Endothelial cell of umbilical vein (primary cell): Measurements from ENCODE around the gene PACSIN2. TPM values are rescaled to one million over a fixed set of nuclear protein-coding genes. Genes with fewer than 3 reads are reported as not detected.

Experiments
- BruUV-seq: library from RNA; stranded (reverse); fragments of 400-500 nt; replicated peaks from 2 replicates; lab custom pipeline; 2021; lab: Mats Ljungman, UMichigan
- CTCF ChIA-PET: fragments of 300-600, 350-600 bp; sonication (Branson Sonifier 250); formaldehyde crosslinking; loops from one replicate; lab custom pipeline; 2021; ENCODE audit warnings: antibody characterized with exemption, inconsistent platforms; lab: Charles Lee
- POLR2A ChIA-PET: fragments of 300-600, 350-600 bp; sonication (Branson Sonifier 250); formaldehyde crosslinking; loops from one replicate; lab custom pipeline; 2021; ENCODE audit warnings: antibody characterized with exemption, inconsistent platforms; lab: Charles Lee
- DNase-seq: peaks from one replicate; pipeline ENCODE4 v3.0.0-alpha.2; 2011; ENCODE audit warnings: low read depth, low spot score
- FAIRE-seq: peaks from 2 replicates; lab custom pipeline; 2011; peaks lifted over from hg19 to GRCh38; lab: Jason Lieb, UNC
- H2AFZ ChIP-seq: 2 replicates; pipeline ENCODE4 v1.6.0; 2012; ENCODE audit warnings: low read depth, low read length, control low read depth, inconsistent platforms
- H3K27ac ChIP-seq: 2 replicates; pipeline ENCODE4 v1.5.1; 2011; ENCODE audit warnings: low read depth, mild to moderate bottlenecking, control low read depth, low read length, moderate library complexity; ENCODE audit not compliant: insufficient read depth
- H3K27me3 ChIP-seq, 2 experiments: 2 replicates each; pipeline versions ENCODE4 v1.6.0 to v1.6.1; 2011; ENCODE audit warnings: low read length in 2 of 2, mixed read lengths in 1 of 2; ENCODE audit not compliant: control insufficient read depth in 2 of 2, insufficient read depth in 2 of 2
- H3K36me3 ChIP-seq, 2 experiments: 2 replicates in 1 of 2; 3 replicates in 1 of 2; pipeline ENCODE4 v1.5.1; 2011; ENCODE audit warnings: low read length in 2 of 2, mild to moderate bottlenecking in 1 of 2, moderate library complexity in 1 of 2; ENCODE audit not compliant: control insufficient read depth in 2 of 2, insufficient read depth in 2 of 2; ENCODE audit errors: extremely low read depth in 1 of 2
- H3K4me1 ChIP-seq: 3 replicates; pipeline ENCODE4 v1.5.1; 2011; ENCODE audit warnings: mild to moderate bottlenecking, low read length; ENCODE audit not compliant: control insufficient read depth, insufficient read depth; ENCODE audit errors: extremely low read depth
- H3K4me2 ChIP-seq: 2 replicates; pipeline ENCODE4 v1.6.1; 2011; ENCODE audit warnings: low read length, control low read depth, mixed read lengths; ENCODE audit not compliant: insufficient read depth
- H3K4me3 ChIP-seq, 3 experiments: fragments of 200-600 bp in 1 of 3; sonication (generic), shearing (Covaris generic) in 1 of 3; replicated peaks in 1 of 3; 2 replicates each; pipeline ENCODE4 v1.5.1; 2011 to 2016; ENCODE audit warnings: control low read depth in 3 of 3, low read length in 3 of 3, mild to moderate bottlenecking in 2 of 3, inconsistent platforms in 1 of 3, low read depth in 1 of 3, moderate library complexity in 1 of 3; ENCODE audit not compliant: insufficient read depth in 1 of 3
- H3K79me2 ChIP-seq: 2 replicates; pipeline ENCODE4 v1.6.0; 2012; ENCODE audit warnings: low read length, inconsistent platforms; ENCODE audit not compliant: control insufficient read depth, insufficient read depth
- H3K9ac ChIP-seq: replicated peaks from 2 replicates; pipeline ENCODE3; 2011; ENCODE audit warnings: low read length, control low read depth; ENCODE audit not compliant: insufficient read depth; ENCODE audit errors: extremely low read depth
- H3K9me1 ChIP-seq: replicated peaks from 3 replicates; pipeline ENCODE4 v1.6.0; 2011; ENCODE audit warnings: mild to moderate bottlenecking, low read length; ENCODE audit not compliant: control insufficient read depth, insufficient read depth; ENCODE audit errors: extremely low read depth
- H3K9me3 ChIP-seq: replicated peaks from 2 replicates; pipeline ENCODE4 v1.5.1; 2012; ENCODE audit warnings: low read length, inconsistent platforms; ENCODE audit not compliant: control insufficient read depth, insufficient read depth
- H4K20me1 ChIP-seq: replicated peaks from 2 replicates; pipeline ENCODE3; 2011; ENCODE audit warnings: mild to moderate bottlenecking, low read length; ENCODE audit not compliant: control insufficient read depth, insufficient read depth; ENCODE audit errors: extremely low read depth
- EZH2 ChIP-seq: IDR thresholded peaks from 2 replicates; pipeline ENCODE4 v1.6.1; 2012; ENCODE audit warnings: borderline replicate concordance, low read depth, mild to moderate bottlenecking, moderate library complexity, low read length, inconsistent platforms; ENCODE audit not compliant: severe bottlenecking
- FOS ChIP-seq: IDR thresholded peaks from 2 replicates; pipeline ENCODE4 v1.6.1; 2011; ENCODE audit warnings: mild to moderate bottlenecking, low read length, moderate library complexity, borderline replicate concordance; ENCODE audit not compliant: insufficient read depth
- GATA2 ChIP-seq: IDR thresholded peaks from 2 replicates; pipeline ENCODE4 v1.7.0; 2011; ENCODE audit warnings: low read depth, mild to moderate bottlenecking, moderate library complexity, mixed read lengths, low read length; ENCODE audit not compliant: insufficient read length, insufficient read depth
- JUN ChIP-seq: IDR thresholded peaks from 2 replicates; pipeline ENCODE4 v1.6.1; 2011; ENCODE audit warnings: borderline replicate concordance, low read depth; ENCODE audit not compliant: insufficient read length, insufficient read depth
- MYC ChIP-seq: IDR thresholded peaks from one replicate; pipeline ENCODE4 v1.6.1; 2011; ENCODE audit warnings: mild to moderate bottlenecking, low read depth, low read length
- POLR2A ChIP-seq: IDR thresholded peaks from 2 replicates; pipeline ENCODE4 v1.6.1; 2012; ENCODE audit warnings: low read depth, mild to moderate bottlenecking, control low read depth, low read length
- POLR2AphosphoS5 ChIP-seq: IDR thresholded peaks from 2 replicates; pipeline ENCODE4 v1.6.1; 2012; ENCODE audit warnings: low read depth, mild to moderate bottlenecking, control low read depth, low read length, moderate library complexity; ENCODE audit not compliant: insufficient read depth
- dilution Hi-C: fragments of 300-500 bp; cut with MboI; formaldehyde crosslinking; loops from one replicate; pipeline ENCODE4 v1.15.0; 2019; ENCODE audit warnings: low sequenced_read_pairs; ENCODE audit not compliant: extremely low pct_ligation_motif_present
- intact Hi-C: fragments of 100-400 bp; cut with micrococcal nuclease; formaldehyde crosslinking; loops from one replicate; pipeline ENCODE4 v1.10.0; 2022
- polyA plus RNA-seq, 4 experiments: library from polyadenylated mRNA; depleted of rRNA in 3 of 4; stranded (reverse) in 3 of 4; unstranded in 1 of 4; fragments of >200 nt; gene quantifications; 2 replicates each; pipeline versions ENCODE4 v1.2.1 to v1.2.3, GENCODE V29; 2011 to 2012; ENCODE audit warnings: missing spikeins in 1 of 4
- total RNA-seq: library from RNA; stranded (reverse); gene quantifications from 2 replicates; pipeline ENCODE4 v1.2.3, GENCODE V29; 2021
- TF ChIP-seq, protein P1 (sequence below), 2 donors: IDR thresholded peaks; 1 replicate in 1 of 2; 2 replicates in 1 of 2; pipeline ENCODE4 v1.5.1; 2011; ENCODE audit warnings: low read length in 2 of 2, mild to moderate bottlenecking in 2 of 2, moderate library complexity in 2 of 2, control low read depth in 1 of 2, inconsistent platforms in 1 of 2, low read depth in 1 of 2; ENCODE audit not compliant: insufficient read depth in 1 of 2; ENCODE audit errors: extremely low read depth in 1 of 2
- TF ChIP-seq, protein P2 (sequence below): IDR thresholded peaks from 2 replicates; pipeline ENCODE4 v1.6.1; 2011; ENCODE audit not compliant: insufficient read depth, insufficient read length

Gene PACSIN2
- total and polyA plus RNA-seq, 2 donors (not counting 3 experiments of a cell fraction or from before 2014, with no cell fraction given) = 46.2 to 64.5 TPM

DNA sequence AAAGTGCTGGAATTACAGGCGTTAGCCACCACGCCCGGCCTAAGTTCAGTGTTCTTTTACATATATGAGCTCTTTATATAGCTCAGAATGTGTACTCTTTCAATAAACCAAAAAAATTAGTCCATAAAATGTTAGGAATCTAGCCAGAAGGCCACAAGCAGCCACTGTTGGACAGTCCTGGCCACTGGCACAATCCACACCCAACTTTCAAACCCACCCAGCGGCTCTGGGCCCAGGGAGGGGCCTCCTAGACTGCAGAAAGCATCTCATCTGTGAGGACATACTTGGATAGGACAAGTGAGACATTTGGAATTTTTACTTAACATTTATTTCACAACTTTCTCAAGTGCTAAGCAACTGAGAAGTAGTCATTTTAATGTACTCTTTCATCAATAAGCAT is 6.4 kb downstream of the PACSIN2 start:
- dilution Hi-C loops (no loop called here), intact Hi-C loops (no loop called here)
- Histone ChIP-seq H3K4me1 (peaks cover 27% of the 10 kb centered on the region), H2AFZ (no peak overlapping the region), H3K9me1 (no peaks in the 10 kb centered on the region), H3K9ac (no peak overlapping the region), H3K27me3 (no peaks in the 10 kb centered on the region), H3K4me2 (no peak overlapping the region), H4K20me1 (no peaks in the 10 kb centered on the region), H3K79me2 (peaks cover 85% of the 10 kb centered on the region), H3K27ac (no peak overlapping the region), H3K36me3 (no peaks in the 10 kb centered on the region), H3K4me3 (no peak overlapping the region), H3K9me3 (no peaks in the 10 kb centered on the region)
- POLR2A ChIA-PET = no interaction called here
- no peak for FAIRE-seq
- CTCF ChIA-PET = interaction anchor here (1.0 to 2.1 kb wide), 2 partner anchors 8 to 13 kb away, joined by 3 to 7 read pairs; no protein-coding TSS in a partner anchor
- no peak for DNase-seq
- no TSS peak for BruUV-seq
- TF ChIP-seq MYC (no peak), EZH2 (no peak), JUN (no peak), GATA2 (no peak), FOS (no peak), POLR2A (no peak), POLR2AphosphoS5 (no peak)
- TF ChIP-seq, protein P1, sequence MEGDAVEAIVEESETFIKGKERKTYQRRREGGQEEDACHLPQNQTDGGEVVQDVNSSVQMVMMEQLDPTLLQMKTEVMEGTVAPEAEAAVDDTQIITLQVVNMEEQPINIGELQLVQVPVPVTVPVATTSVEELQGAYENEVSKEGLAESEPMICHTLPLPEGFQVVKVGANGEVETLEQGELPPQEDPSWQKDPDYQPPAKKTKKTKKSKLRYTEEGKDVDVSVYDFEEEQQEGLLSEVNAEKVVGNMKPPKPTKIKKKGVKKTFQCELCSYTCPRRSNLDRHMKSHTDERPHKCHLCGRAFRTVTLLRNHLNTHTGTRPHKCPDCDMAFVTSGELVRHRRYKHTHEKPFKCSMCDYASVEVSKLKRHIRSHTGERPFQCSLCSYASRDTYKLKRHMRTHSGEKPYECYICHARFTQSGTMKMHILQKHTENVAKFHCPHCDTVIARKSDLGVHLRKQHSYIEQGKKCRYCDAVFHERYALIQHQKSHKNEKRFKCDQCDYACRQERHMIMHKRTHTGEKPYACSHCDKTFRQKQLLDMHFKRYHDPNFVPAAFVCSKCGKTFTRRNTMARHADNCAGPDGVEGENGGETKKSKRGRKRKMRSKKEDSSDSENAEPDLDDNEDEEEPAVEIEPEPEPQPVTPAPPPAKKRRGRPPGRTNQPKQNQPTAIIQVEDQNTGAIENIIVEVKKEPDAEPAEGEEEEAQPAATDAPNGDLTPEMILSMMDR (IDR thresholded peaks at IDR 0.05; ENCODE audit: extremely low read depth in 1 of 2, insufficient read depth in 1 of 2, low read depth in 1 of 2, low read length in 2 of 2) = no peak
- TF ChIP-seq, protein P2, sequence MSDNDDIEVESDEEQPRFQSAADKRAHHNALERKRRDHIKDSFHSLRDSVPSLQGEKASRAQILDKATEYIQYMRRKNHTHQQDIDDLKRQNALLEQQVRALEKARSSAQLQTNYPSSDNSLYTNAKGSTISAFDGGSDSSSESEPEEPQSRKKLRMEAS = no peak
